Activated CD8-positive, alpha-beta memory T cell treated with anti-CD3 and anti-CD28 coated beads, Interleukin-2, amount 50 U/mL, for 4 hours (primary cell): ENCODE data around the gene KIAA1328.
"Not testable (repeated sequence)": the region's sequence is repeated elsewhere in the genome, so short reads cannot be mapped to it uniquely, and the experiment has no call there.

Source experiments
- DNase-seq: peaks from one replicate; pipeline ENCODE4 v3.0.0-alpha.2; 2020

The KIAA1328 gene

DNA sequence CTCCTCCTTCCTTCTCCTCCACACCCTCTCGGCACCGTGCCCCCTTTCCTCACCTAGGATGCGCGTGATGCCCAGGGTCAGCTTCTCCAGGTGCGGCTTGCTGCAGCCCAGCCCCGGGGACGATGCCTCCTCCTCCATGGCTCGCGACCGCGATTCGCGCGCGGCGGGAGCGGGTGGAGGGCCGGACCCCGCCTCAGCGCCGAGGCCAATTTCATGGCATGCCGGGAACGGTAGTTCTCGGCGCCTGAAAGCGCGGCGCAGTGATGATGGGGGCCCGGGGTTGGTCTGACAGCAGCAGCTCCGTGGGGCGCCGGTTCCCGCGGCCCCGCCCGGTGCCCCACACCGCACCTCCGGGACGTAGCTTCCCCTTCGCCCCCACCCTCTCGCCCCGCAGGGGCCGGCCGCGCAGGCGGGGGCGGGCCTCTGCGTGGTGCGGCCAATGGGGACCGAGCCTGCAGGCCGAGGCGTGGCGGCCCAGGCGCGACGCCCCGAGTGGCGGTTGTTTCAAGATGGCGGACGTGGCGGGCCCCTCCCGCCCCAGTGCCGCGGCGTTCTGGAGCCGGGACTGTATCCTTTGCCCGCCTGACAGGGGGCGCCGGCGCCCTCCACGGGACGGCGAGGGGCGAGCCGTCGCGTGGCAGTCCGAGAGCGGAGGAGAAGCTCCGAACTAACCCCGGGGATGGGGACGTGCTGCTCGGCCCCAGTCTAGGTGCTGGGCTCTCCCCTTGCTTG is at the start of gene KIAA1328, which contains the start of gene TPGS2:
KIAA1328 (plus strand) TSS at position 498 of the 732 bp plus-strand sequence; CDS start at position 510, 12 bp downstream.
TPGS2 (minus strand) TSS at position 373 of the 732 bp plus-strand sequence; CDS start at position 138, 235 bp downstream.
- DNase-seq = peak; percentile 86

DNA sequence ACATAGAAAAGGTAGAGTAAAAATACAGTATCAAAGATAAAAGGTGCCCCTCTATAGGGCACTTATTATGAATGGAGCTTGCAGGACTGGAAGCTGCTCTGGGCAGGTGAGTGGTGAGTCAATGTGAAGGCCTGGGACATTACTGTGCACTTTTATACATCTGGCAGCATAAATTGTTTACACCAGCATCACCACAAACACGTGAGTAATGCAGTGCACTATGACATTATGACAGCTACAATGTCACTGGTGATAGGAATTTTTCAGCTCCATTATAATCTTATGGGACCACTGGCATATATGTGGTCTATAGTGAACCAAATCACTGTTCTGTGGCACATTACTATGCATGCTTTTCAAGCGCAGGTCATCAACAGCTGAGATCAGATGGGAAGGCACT is 48.2 kb upstream of the KIAA1328 start:
- DNase-seq = no peak

DNA sequence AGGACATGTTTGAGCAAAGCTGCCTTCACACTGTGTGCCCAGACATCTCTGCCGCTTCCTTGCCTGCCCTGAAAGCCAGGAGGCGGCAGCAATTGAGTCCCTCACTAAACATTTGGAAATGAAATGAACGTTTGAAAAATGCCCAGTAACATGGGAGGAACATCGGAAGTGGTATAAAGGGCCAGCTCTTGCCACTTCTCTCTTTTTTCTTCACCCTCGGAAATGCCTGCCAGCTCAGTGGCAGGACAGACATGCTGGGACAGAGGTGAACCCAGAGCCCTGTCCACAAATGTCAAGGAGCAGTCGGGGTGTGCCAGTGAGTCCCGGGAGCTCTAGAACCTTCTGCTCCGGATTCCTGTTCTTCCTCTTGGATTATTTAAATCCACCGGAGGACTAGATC is 46.2 kb upstream of the KIAA1328 start:
- DNase-seq = no peak

DNA sequence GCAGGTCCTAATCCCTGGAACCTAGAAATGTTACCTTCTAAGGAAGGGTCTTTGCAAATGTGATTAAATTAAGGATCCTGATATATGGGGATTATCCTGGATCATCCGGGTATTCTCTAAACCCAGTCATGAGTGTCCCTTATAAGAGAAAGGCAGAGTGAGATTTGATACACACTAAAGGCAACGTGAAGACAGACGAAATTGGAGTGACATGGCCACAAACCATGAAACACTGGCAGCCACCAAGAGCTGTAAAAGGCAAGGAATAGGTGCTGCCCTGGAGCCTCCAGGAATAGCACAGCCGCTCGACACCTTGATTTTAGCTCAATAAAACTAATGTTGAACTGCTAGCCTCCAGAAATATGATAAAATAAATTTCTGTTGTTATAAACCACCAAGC is 45.1 kb upstream of the KIAA1328 start:
- DNase-seq = no peak

DNA sequence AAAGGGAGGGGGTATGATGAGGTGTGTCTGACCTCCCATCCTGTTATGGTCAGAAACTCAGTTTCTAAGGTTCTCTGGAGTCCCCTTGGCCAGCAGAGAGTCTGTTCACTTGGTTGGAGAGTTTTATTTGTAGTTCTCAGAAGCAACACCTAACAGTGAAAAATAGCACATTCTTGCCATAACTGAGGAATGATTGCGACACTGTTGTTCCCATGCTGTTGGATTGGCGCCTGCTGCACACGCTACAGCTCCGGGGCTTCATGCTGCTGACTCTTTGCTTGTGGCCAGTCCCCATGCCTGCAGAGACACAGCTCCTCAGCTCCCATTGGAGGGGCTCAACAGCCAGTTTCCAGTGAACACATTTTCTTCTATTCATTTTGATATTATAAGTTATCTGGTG is 42.2 kb upstream of the KIAA1328 start:
- DNase-seq = no peak

DNA sequence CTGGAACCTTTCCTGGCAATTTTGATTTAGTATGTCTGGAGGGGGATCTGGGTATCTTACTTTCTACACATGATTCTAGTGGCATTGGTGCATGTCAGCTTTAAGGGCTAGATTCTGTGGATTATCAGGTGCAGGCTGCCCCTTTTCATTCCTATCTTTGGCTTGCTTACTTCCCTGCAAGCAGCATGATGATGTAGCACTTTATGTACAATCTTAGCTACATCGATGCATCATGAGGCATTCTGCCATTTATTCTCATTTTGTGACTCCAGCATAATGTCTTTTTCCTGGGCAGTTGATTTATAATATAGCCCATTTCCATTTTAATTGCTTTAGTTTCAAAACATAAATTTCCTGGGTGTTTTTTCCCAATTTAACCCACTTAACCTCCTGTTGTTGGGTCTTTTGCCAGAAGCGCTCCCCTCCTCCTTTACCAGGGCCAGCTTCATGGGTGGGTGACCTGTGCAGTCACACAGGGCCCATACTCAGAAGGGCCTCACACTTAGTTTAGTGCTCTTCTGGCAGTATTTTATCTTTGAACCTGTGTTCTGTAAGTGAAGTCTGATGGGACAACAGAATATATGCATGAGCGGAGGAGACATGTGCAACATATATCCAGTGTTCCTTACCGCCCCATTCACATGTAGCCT is 36.2 kb upstream of the KIAA1328 start:
- DNase-seq = no peak

DNA sequence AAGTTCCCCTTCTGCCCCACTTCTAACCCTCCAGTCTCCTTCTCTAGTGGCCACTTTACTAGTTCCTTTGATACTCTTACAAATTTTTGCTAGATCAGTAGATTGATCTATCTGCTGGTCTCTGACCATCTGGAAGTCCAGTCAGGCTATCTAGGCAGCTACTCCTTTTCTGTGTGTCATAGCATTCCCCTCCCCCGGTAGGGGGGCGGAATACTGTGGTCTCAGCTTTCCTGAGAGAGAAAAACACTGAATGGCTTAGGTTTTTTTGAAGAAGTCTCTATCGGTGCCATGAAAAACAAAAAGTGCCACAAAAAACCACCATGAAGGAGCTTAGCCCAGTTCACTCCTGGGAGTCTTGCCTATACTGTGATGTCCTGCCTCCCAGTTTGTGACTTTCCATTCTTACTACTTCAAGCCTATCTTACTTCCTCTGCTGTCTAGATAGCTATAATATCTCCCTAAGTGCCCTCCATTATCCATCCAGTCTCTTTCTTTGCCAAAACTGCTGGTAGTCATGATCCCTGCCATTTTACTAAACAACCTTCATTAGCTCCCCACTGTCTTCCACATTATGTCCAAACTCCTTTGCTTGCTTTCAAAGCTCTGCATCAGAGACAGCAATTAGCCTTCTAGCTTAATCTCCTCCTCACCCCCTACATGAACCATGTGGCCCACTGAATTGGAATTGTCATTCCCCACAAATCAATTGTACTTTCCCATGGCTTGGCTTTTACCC is 30.0 kb upstream of the KIAA1328 start:
- DNase-seq = no peak

DNA sequence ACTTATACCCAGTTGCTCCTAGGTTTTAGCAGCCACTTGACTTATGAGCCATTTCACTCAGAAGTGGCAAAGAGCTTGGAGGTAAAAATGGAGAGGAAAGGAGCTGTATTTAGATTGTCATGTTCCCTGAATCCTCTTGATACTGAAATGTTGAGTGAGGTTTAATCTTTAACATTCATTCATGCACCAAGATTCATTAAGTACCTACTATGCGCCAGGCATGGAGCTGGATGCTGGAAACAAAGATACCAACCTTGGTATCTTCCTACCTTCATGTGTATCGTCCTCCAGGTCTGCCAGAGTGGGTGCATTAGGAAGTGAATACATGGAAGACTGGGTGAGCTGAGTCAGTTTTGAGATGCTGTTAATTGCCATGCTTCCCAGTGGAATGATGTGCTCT is 23.8 kb upstream of the KIAA1328 start:
- no peak for DNase-seq

DNA sequence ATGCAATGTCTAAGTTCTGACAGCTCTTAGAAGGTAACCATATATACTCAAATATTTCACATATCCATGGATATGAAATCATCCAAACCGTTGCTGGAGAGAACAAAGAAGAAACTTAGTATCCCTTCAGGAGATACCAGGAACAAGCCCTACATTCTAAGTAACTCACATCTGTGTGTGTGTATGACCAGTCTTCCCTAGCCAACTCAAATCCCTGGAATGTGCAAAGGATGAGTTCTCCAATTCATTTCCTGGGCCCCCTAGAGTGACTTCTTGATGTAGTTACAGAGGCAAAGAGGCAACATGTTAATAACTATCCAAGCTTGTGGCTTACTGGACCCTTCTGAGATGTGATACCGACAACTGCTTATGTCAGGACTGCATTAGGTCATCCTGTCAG is 20.2 kb upstream of the KIAA1328 start:
- no peak for DNase-seq

DNA sequence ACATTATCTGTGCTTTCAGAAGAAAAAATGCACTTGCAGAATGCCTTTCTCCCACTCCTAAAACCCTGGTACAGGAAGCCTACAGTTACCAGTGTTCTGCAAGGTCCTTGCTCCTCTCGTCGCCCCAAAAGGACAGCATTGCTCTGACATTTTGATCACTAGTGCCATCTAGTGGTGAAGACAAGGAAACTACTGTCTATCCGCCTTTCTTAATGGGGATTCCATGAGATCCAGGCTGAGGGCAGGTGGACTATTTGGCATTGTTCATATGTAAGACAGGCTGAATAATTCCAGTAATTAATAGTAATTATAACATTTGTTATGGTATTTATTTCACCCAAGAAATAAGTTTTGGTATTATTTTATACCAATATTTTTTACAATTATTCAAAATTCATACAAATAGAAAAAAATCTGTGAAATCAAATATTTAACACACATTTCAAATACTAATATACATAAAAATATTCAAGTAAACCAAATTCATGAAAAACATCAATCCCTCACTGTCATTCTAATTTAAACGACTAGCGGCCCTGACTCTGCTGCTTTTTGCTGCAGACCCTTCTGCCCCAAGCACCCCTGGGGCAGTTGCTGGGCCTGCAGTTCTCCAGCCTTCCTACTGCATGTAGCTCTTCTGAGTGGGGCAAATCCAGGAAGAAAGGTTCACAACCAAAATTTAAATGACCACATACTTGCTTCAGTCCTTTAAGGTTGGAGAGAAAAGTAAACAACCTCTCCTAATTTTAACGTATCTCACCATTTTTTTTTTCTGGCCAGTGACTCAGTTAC is 19.1 kb upstream of the KIAA1328 start:
- peak; percentile 20 for DNase-seq

DNA sequence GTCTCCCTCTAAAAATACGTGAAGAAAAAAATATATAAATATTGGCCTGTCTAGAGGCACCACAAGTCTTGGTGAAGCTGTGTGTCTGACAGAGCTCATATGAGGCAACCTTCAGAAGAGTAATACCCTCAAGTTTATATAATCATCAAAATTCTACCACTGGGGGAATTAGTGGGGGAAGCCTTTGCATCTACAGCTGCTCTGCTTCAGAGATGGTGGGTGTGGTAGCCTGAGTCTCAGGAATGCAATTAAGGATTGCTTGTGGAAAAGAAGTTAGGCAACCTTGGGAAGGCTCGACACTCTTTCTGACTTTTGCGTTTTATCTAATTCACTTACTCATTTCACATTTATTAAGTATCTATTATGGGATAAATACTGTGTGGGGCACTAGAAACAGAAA is 17.5 kb upstream of the KIAA1328 start:
- DNase-seq = no peak

DNA sequence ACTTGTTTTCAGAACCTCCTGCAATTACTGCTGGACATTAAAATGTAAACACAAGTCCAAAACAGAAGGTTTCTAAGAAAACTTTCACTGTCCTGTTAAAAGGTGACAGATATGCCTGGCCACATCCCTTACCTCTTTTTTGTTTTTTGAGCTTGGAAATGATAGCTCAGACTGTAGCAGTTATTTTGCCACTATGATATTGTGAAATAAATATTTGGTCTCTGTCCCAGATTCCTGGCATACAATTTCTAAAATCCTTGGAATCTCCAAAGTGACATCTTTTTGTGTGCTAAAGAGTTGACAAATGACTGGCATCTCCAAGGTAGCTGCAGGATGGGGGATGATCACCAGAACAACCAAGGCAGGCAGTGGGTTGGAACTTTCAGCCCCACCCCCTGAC is 17.0 kb upstream of the KIAA1328 start:
- DNase-seq = no peak

DNA sequence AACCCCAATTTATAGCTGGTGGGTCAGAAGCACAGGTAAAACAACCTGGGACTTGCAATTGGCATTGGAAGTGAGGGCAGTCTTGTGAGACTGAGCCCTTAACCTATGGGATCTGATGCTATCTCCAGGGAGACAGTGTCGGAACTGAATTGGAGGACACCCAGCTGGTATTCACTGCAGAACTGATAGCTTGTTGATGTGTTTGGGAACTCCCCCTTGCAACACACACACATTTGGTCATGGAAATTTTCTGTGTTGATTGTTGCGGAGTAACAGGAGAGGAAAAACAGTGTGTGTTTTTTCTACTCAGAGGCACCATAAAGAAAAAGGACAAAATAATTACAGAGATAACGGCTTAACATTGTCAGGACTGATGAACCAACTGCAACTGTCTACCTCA is 16.2 kb upstream of the KIAA1328 start:
- DNase-seq = no peak

DNA sequence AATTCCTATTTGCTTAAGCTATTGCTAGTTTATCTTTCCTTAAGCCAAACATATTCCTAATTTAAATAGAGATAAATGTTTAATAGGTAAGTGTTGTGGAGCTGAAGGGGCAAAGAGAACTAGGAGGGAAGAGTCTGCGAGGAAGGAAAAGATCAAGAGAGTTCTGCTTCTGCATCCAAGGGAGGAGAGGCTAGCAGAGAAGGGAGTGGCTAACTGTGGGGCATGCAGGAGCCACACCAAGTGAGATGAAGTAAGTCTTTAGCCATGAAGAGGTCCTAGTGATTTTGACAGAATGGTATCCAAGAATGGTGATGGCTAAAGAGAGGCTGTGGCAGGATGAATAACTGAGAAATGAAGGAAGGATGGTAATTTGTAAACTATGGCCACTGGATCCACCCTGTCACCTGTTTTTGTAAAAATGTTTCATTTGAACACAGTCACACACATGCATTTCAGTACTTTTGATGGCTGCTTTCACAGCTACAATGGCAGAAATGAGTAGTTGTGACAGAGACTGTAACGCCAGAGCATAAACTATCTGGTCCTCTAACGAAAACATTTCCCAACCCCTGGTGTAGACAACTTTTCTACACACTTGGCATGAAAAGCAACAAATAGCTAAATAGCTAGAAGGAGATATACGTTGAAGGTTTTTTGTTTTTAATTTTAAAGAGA is 15.7 kb upstream of the KIAA1328 start:
- DNase-seq = no peak

DNA sequence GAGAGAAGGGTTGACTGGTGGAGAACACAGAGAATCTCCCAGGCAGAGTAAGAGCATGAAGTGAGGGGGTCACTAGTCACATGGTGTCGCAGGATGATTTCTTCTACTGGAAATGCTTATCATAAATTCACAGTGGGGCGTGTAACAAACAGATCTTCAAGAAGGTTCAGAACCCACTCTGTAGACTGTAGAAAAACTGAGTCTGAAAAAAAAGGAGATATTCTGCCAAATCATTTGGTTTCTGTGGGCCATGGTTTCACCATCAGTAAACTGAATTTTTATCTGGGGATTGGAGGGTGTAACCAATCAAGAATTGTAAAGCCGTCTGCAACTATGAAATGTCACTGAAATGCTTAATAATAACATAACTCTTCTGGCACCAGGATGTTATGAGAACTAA is 15.1 kb upstream of the KIAA1328 start:
- DNase-seq = no peak

DNA sequence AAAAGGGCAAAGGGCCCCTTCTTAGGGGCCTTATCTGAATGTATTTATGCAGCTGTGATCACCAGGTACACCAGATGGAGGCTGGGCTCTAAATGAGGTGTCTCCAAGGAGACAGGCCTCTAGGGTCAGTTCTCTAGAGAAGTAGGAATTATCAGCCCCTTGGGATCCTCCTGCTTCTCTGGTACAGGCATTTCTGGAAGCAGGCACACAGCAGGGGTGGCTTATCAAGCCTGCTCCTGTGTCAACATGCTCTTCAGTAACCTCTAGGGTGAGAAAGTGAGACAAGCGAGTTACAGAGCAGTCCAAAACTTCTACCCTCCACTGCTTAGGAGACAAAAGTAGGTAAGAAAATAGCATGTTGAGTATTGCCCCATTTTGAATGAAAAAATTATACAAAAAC is 13.9 kb upstream of the KIAA1328 start:
- DNase-seq = no peak

DNA sequence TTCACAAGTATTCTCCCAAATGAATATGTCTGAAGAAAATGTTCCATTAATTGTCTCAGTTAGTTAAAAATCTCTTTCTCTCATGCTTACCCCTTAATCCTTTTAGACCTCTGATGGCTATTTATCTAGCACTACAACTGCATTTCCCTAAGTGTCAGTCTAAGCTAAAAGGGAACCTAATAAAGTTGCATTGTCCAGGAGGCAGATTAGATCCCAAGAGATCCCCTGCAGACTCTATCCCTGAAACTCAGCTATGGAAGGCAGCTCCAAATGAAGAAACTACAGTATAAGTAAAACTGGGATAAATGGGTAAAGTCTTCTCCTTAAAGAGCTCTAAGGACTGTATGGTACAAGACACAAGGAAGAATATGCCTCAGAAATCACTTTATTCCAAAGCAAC is 12.8 kb upstream of the KIAA1328 start:
- DNase-seq = not testable (repeated sequence)

DNA sequence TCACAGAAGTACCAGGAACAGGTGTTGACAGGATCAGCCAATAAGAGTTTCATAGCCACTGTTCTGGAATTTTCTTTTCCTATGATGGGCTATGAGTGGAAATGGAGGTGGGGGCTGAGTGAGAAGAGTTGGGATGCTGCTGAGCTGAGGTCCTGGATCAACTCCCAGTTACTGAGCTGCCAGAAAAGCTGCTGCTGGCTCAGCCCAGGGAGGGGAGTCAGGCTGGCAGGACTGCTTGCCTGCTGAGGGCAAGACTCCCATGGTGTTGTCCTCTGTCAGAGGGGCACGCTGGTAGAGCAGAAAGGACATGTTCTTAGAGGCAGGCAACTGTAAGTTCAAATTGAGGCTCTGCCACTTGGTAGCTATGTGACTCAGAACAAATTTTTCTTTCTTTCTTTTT is 11.9 kb upstream of the KIAA1328 start:
- no peak for DNase-seq

DNA sequence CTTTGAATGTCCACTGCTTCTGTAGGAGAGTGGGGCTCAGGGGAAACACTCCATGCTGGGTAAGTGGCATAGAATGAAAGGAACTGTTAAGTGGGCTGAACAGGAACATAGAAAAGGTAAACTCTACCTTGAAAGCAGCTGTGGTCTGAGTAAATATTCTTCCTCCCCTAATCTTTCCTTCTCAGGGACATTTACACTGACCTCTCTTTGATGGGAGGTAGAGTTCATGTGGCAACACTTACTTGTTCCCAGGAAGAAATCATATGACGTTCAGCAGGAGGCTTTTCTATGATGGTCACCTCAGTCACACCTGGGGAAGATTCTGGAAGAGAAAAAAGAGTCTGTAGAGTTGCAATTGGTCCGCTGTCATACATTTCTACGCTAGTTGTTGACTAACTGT is 10.3 kb upstream of the KIAA1328 start:
- DNase-seq = no peak

DNA sequence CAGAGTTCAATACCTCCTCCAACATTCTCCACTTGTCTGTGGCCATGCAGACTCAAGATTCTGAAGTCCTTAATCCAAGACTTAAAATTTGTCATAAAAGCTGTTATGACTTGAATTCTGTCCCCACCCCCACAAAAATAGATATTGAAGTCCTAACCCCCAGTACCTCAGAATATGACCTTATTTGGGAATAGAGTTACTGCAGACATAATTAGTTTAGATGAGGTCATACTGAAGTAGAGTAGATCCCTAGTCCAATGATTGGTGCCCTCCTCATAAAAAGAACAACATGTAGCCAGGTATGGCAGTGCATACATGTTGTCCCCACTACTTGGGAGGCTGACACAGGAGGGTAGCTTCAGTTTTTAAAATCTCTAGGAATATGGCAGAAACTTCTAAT is 9.3 kb upstream of the KIAA1328 start:
- DNase-seq = no peak

DNA sequence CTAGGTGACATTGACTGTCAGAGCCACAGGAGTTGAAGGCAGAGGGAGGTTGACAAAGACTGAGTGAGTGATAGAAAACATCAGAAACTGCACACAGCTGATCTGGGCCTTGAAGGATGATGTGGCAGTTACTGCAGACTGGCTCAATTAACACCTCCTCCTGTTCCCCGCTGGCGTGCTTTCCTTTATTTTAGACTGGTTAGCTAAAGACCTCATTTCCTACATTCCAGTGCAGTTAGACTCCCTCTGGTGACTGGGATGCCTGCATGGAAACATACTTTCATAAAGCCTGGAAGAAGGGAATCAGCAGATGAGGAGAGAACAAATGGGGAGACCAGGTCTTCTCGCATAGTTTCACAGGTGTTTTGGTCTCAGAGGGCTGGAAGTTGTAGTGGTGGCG is 7.2 kb upstream of the KIAA1328 start:
- DNase-seq = no peak

DNA sequence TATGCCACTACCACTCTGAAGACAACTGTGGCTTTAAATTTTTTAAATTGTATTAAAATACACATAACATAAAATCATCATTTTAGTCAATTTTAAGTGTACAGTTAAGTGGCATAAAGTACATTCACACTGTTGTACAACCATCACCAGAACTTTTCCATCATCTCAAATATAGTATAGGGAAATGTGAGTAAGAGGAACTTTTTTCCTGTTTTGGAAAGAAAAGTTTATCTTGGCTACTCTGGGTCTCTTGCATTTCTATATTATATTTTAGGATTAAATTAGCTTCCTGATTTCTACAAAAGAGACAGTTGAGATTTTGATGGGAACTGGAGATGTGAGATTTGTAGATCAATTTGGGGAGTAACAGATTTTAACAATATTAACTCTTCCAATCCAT is 3.4 kb upstream of the KIAA1328 start:
- DNase-seq = no peak

DNA sequence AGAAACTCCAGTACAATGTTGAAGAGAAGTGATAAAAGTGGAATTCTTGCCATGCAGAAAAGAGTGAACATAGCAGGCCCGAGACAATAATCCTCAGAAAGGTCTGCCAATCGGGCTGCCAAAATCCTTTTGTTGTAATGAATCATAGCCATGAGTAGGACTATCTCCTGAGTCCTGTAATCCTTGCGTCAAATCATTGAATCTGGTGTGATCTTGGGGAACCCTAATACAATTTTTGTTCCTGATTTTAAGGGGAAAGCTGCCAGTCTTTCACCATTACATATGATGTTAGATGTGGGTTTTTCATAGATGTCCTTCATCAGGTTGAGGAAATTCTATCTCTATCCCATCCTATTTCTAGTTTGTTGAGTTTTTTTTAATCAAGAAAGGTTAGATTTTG is 2.4 kb upstream of the KIAA1328 start:
- DNase-seq = no peak
